Measurements from ENCODE around the gene BTBD2. TPM values are rescaled to one million over a fixed set of nuclear protein-coding genes. Genes with fewer than 3 reads are reported as not detected.

BTBD2 gene
- total and polyA plus RNA-seq, 8 donors: 33.9 to 46.4 (median 37.0) TPM

DNA sequence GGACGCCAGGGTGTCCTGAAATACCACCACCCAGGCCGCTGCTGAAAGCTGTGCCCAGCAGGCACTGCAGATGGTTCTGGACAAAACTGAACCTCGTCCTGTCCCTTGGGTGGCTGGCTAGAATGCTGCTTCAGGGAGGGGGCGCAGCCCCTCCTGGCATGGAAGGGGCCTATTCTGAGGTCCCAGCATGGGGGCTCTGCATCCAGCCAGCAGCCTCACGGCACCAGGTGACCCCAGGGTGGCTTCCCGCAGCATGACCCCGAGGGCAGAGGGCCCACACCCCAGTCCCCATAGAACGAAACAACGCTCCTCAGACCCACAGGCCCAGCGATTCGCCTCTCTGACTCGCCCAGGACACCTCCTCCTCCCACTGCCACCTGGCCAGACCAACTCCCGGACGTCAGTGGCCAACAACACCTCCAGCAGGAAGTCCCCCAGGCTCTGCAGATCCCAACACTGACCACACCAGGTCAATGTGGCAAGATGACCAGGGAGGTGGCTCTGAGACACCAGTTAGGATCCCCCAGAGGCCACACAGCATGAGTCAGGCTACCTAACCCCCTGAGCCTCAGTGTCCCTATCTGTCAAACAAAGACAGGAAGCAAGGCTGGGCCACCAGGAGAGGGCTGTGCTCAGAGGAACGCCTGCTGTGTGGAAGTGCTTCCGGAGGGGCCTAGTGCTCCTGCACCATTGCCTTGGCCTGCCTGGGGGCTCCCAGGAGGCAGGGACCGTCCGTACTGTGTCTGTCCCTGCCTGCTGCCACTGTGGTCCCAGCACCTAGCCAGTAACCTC, 29.4 kb upstream of the BTBD2 start:
- Histone ChIP-seq H3K27ac (peak overlapping the region; percentile 39 to 98 (median 72)), H3K4me3 (peak overlapping the region in 1 of 4 donors; percentile 22), H3K27me3 (no peaks in the 10 kb centered on the region), H3K36me3 (peaks cover 0 to 21% (median 19%) of the 10 kb centered on the region in 3 donors), H3K4me1 (peaks cover 63 to 81% (median 77%) of the 10 kb centered on the region in 3 donors), H3K9me3 (no peaks in the 10 kb centered on the region)
- WGBS, 2 donors: 53 to 62% methylated on average over 18 of the region's 18 CpGs
- intact Hi-C loops (cut with DNase I): no loop called here
- no peak for ATAC-seq
- TF ChIP-seq, protein P1, sequence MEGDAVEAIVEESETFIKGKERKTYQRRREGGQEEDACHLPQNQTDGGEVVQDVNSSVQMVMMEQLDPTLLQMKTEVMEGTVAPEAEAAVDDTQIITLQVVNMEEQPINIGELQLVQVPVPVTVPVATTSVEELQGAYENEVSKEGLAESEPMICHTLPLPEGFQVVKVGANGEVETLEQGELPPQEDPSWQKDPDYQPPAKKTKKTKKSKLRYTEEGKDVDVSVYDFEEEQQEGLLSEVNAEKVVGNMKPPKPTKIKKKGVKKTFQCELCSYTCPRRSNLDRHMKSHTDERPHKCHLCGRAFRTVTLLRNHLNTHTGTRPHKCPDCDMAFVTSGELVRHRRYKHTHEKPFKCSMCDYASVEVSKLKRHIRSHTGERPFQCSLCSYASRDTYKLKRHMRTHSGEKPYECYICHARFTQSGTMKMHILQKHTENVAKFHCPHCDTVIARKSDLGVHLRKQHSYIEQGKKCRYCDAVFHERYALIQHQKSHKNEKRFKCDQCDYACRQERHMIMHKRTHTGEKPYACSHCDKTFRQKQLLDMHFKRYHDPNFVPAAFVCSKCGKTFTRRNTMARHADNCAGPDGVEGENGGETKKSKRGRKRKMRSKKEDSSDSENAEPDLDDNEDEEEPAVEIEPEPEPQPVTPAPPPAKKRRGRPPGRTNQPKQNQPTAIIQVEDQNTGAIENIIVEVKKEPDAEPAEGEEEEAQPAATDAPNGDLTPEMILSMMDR (IDR thresholded peaks at IDR 0.05): no peak
- no peak for FAIRE-seq
- peak in 4 of 6 donors; percentile 28 to 79 (median 48) for DNase-seq

DNA sequence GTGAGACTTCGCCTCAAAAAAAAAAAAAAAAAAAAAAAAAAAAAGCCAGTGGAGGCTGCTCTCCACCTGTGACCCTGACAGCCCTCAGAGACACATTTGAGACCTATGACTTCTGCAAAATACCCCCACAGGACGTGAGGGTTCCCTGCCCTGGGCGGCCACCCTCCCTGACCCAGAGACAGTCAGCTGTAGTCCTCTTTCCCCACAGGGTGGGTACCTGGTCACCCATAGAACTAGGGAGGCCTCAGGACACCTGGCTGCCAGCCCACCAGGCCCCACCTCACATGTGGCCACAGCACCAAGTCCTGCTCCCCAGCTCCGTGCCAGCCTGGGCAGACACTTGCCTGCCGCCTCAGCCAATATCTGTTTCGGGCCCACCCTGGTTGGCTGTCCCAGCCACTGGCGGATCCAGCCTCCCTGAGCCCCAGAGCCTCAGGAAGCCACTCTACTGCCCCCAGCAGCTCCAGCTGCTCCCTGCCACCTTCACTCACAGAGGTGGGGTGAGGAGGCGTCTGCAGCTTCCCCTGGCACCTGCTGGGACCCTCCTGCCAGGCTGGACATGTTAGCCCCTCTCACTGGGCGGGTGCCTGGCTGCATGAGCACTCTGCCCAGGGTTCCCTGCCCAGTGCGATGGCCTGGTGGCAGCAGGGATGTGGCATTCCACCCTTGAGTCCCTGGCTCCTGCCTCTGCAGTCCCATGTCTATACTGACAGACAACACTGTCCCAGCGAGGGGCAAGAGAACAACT, 28.6 kb upstream of the BTBD2 start:
- Histone ChIP-seq H3K4me3 (no peak overlapping the region), H3K27ac (peak overlapping the region; percentile 39 to 98 (median 72)), H3K4me1 (peaks cover 63 to 80% (median 76%) of the 10 kb centered on the region in 3 donors), H3K9me3 (no peaks in the 10 kb centered on the region), H3K27me3 (no peaks in the 10 kb centered on the region), H3K36me3 (peaks cover under 1 to 29% (median 26%) of the 10 kb centered on the region in 3 donors)
- TF ChIP-seq, protein P1 (IDR thresholded peaks at IDR 0.05): no peak
- peak in 5 of 6 donors; percentile 31 to 81 (median 61) for DNase-seq
- ATAC-seq: no peak
- WGBS, 2 donors: 68 to 76% methylated on average over 11 of the region's 11 CpGs
- intact Hi-C loops (cut with DNase I): no loop called here
- FAIRE-seq: no peak

DNA sequence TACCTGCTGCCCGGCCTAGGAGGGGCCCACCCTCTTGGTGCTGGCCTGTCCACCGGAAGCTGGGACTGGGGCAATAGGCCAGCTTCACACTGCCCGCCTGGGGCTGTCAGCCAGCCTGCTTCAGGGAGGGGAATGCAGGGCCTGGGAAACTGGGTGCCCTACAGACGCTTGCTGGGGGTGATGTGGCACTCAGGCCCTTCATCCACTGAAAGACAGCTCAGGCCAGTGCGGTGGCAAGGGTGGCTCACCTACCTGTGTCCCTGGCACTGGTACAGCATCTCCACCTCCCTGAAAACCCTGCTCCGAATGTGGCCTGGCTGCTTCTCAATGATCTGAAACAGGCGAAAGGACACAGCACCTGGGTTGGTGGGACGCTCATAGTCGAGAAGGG, 27.7 kb upstream of the BTBD2 start:
- WGBS, 2 donors: 38 to 45% methylated on average over 9 of the region's 9 CpGs
- TF ChIP-seq, protein P1 (IDR thresholded peaks at IDR 0.05): no peak
- FAIRE-seq (no peak), DNase-seq (peak in 5 of 6 donors; percentile 35 to 82 (median 57)), ATAC-seq (no peak)
- no peaks in the 10 kb centered on the region for H3K27me3 ChIP-seq
- H3K27ac ChIP-seq: peak overlapping the region in 3 of 4 donors; percentile 53 to 98 (median 94)
- no peaks in the 10 kb centered on the region for H3K9me3 ChIP-seq
- H3K4me3 ChIP-seq: no peak overlapping the region
- H3K36me3 ChIP-seq: peaks cover 3 to 35% (median 32%) of the 10 kb centered on the region in 3 donors
- H3K4me1 ChIP-seq: peaks cover 61 to 72% (median 67%) of the 10 kb centered on the region in 3 donors
- intact Hi-C loops (cut with DNase I): no loop called here

DNA sequence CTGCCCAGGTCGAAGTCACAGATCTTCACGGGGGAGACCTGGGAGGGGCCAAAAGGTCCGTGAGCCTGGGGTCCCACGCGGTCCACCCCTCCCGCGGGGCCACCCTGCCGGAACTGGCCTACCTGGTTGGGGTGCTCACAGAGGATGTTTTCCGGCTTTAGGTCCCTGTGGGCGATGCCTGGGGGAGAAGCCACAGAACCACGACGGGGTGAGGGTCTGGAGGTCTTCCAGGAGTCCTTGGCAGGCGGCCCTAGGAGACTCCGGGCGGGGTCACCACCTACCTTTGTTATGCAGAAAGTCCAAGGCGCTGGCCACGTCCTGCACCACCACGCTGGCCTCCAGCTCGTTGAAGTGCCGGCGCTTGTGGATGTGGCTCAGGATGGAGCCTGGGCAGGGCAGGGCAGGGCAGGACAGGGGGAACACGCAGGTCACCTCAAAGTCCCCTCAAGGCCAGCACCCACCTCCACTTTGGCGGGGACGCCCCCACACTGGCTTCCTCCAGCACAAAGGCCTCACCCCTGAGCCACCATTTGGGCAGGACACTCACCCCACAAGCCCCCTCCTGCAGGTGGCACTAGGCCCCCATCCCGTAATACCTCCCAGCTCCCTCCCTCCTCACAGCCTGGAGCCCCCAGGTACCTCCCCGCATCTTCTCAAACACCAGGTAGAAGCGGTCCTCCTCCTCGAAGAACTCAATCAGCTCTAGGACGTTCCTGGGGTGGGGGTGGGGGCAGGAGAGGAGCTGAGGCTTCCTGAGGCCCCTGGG, 27.2 kb upstream of the BTBD2 start:
- Histone ChIP-seq H3K4me1 (peaks cover 55 to 66% (median 61%) of the 10 kb centered on the region in 3 donors), H3K36me3 (peaks cover 3 to 35% (median 32%) of the 10 kb centered on the region in 3 donors), H3K9me3 (no peaks in the 10 kb centered on the region), H3K27me3 (no peaks in the 10 kb centered on the region), H3K27ac (peak overlapping the region; percentile 57 to 98 (median 81)), H3K4me3 (peak overlapping the region in 2 of 4 donors; percentile 8 to 26)
- peak; percentile 58 to 90 (median 72) for DNase-seq
- 20% methylated on average over 29 of the region's 29 CpGs for WGBS, 2 donors
- TF ChIP-seq, protein P1 (IDR thresholded peaks at IDR 0.05): no peak
- no peak for FAIRE-seq
- ATAC-seq: peak; percentile 2 to 9 (median 4)
- intact Hi-C loops (cut with DNase I): no loop called here
